DMS153 (cell line): ENCODE data around the gene HMGA1.
"Not testable (repeated sequence)": the region's sequence is repeated elsewhere in the genome, so short reads cannot be mapped to it uniquely, and the experiment has no call there.

Source experiments
- DNase-seq: peaks from one replicate; lab custom pipeline; 2025; lab: John Stamatoyannopoulos, UW

The HMGA1 gene

GRCh38 chr6:34260576-34261267, 24.0 kb downstream of the HMGA1 start:
- no peak for DNase-seq

GRCh38 chr6:34263484-34263883, 26.8 kb downstream of the HMGA1 start:
- DNase-seq: not testable (repeated sequence)

DNA sequence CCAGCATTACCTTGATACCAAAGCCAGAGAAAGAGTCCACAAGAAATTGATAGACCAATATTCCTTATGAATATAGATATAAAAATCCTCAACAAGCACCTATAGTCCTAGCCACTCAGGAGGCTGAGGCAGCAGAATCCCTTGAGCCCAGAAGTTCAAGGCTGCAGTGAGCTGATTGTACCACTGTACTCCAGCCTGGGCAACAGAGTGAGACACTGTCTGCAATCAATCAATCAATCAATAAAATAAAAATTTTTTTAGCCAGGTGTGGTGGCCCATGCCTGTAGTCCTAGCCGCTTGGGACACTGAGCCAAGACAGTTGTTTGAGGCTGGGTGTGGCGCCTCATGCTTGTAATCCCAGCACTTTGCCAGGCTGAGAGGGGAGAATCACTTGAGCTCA, 31.1 kb downstream of the HMGA1 start:
- no peak for DNase-seq

DNA sequence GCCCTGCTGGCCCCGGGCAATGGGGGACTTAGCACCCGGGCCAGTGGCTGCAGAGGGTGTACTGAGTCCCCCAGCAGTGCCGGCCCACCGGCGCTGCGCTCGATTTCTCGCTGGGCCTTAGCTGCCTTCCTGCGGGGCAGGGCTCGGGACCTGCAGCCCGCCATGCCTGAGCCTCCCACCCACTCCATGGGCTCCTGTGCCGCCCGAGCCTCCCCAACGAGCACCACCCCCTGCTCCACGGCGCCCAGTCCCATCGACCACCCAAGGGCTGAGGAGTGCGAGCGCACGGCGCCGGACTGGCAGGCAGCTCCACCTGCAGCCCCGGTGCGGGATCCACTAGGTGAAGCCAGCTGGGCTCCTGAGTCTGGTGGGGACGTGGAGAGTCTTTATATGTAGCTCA, 32.5 kb downstream of the HMGA1 start:
- DNase-seq: not testable (repeated sequence)

DNA sequence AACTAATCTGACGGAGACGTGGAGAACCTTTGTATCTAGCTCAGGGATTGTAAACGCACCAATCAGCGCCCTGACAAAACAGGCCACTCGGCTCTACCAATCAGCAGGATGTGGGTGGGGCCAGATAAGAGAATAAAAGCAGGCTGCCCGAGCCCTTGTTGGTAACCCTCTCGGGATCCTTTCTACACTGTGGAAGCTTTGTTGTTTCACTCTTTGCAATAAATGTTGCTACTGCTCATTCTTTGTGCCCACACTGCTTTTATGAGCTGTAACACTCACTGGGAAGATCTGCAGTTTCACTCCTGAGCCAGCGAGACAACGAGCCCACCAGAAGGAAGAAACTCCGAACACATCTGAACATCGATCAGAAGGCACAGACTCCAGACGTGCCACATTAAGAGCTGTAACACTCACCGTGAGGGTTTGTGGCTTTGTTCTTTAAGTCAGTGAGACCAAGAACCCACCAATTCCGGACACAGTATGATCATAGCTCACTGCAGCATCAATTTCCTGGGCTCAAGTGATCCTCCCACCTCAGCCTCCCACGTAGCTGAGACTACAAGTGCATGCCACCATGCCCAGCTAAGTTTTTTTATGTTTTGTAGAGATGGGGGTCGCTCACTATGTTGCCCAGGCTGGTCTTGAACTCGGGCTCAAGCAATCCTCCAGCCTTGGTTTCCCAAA, 33.1 kb downstream of the HMGA1 start:
- not testable (repeated sequence) for DNase-seq

DNA sequence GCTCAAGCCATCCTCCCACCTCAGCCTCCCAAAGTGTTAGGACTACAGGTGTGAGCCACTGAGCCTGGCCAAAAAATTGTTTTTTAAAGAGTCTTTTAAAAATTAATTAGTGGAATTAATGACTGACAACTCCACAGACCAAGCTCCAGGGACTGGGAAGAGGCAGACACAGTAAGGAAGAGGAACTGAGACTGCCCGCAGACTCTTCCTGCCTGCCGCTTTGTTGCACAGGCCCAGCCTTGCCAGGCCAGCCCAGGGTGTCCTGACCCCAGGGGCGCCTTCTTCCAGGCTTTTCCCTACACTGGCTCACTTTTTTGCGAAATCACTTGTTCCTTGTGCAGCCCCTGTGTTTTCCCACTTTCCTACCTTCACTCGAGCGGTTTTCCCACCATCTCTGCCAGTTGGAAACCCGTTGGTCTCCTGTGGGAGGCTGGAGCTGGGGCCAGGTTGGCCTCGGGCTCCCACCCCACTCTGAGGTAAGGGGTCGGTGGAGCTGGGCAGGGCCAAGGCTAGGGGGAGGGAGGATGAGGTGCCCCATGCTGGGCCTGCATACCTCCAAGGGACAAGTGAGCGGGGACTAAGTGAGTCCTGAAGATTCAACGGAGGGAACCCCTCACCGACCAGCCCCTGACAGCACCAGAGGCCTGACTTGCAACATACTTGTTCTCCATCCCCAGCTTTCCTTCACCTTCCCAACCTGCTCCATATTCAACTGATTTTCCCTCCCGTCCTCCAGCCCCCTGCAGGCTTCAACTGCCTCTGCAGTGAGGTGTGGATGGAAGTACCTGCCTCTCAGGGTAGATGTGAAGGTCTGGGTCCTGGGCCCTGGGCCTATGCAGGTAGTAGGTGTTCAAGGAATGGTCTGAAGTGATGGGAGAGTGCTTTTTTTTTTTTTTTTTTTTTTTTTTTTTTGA, 35.6 kb downstream of the HMGA1 start:
- no peak for DNase-seq

- no peak for DNase-seq
Observed at GRCh38 chr6:34273242-34273805, 36.7 kb downstream of the HMGA1 start.

GRCh38 chr6:34274129-34274528, 37.5 kb downstream of the HMGA1 start:
- no peak for DNase-seq

- DNase-seq: no peak
Observed at GRCh38 chr6:34275128-34275804, 38.6 kb downstream of the HMGA1 start.

DNA sequence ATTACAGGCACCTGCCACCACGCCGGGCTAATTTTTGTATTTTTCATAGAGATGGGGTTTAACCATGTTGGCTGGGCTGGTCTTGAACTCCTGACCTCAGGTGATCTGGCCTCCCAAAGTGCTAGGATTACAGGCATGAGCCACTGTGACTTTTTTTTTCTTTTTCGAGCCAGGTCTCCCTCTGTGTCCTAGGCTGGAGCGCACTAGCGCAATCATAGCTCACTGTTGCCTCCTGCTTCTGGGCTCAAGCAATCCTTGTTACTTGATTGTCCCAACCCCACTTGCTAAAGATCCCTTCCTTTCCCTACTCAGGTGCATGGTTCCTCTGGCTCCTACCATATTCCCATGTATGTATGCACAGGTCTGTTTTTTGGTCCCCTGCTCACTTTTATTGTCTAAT, 39.5 kb downstream of the HMGA1 start:
- DNase-seq: no peak

GRCh38 chr6:34276881-34277762, 40.4 kb downstream of the HMGA1 start:
- no peak for DNase-seq

GRCh38 chr6:34277763-34278112, 41.1 kb downstream of the HMGA1 start:
- DNase-seq: no peak

- no peak for DNase-seq
Observed at GRCh38 chr6:34278833-34279232, 42.2 kb downstream of the HMGA1 start.

- no peak for DNase-seq
Observed at GRCh38 chr6:34280216-34280615, 43.5 kb downstream of the HMGA1 start.

- no peak for DNase-seq
Observed at GRCh38 chr6:34281702-34282334, 45.1 kb downstream of the HMGA1 start.

- DNase-seq: no peak
Observed at GRCh38 chr6:34284563-34285447, 48.1 kb downstream of the HMGA1 start.

GRCh38 chr6:34285448-34286164, 48.9 kb downstream of the HMGA1 start:
- no peak for DNase-seq

DNA sequence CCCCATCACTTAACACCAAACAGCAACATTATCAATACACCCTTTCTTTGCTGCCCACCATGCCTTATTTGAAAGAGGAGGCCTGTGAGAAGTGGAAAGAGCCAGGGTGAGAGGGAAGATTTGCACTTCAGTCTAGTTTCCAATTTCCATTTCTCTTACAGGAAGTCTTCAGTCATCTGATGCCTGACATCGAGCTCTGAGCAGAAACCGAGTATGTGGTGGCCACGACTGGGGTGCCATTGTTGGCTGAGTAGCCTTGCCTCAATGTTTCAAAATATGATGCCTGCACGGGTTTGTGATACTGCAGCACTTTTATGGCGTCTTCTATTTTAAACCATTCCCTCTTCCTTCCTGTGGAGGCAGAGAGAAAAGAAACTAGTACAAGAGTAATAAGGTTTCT, 51.9 kb downstream of the HMGA1 start:
- DNase-seq: no peak

GRCh38 chr6:34289137-34289536, 52.5 kb downstream of the HMGA1 start:
- DNase-seq: no peak
